Activated CD4-positive, alpha-beta T cell treated with anti-CD3 and anti-CD28 coated beads for 36 hours (primary cell): ENCODE data around the gene PPA2. TPM values are rescaled to one million over a fixed set of nuclear protein-coding genes. Genes with fewer than 3 reads are reported as not detected.

Experiments used
- ATAC-seq: fragments of 200-7000 bp; cut with Tn5 transposase; one replicate; pipeline ENCODE4 v1.10.0; 2021; ENCODE audit warnings: mild to moderate bottlenecking, moderate library complexity
- CTCF ChIA-PET: fragments of 350-600 bp; sonication (Branson Sonifier 250); formaldehyde crosslinking; loops from one replicate; lab custom pipeline; 2021; ENCODE audit warnings: antibody characterized with exemption; lab: Charles Lee
- POLR2A ChIA-PET: fragments of 350-600 bp; sonication (Branson Sonifier 250); formaldehyde crosslinking; loops from one replicate; lab custom pipeline; 2021; ENCODE audit warnings: antibody characterized with exemption, inconsistent platforms; lab: Charles Lee
- DNase-seq: peaks from one replicate; pipeline ENCODE4 v3.0.0-alpha.2; 2020
- H3K27ac Mint-ChIP-seq: one replicate; pipeline ENCODE4 v1.8.0; 2021; ENCODE audit warnings: mixed read lengths
- H3K27me3 Mint-ChIP-seq: one replicate; pipeline ENCODE4 v1.8.0; 2021; ENCODE audit warnings: mixed read lengths
- H3K36me3 Mint-ChIP-seq: one replicate; pipeline ENCODE4 v1.8.0; 2021; ENCODE audit warnings: low read depth, mixed read lengths
- H3K4me1 Mint-ChIP-seq: one replicate; pipeline ENCODE4 v1.8.0; 2021; ENCODE audit warnings: mixed read lengths
- H3K4me3 Mint-ChIP-seq: one replicate; pipeline ENCODE4 v1.8.0; 2021; ENCODE audit warnings: mild to moderate bottlenecking, moderate library complexity, mixed read lengths
- H3K9me3 Mint-ChIP-seq: one replicate; pipeline ENCODE4 v1.8.0; 2021; ENCODE audit warnings: low read depth, mixed read lengths
- intact Hi-C, 2 experiments: fragments of 100-400 bp; cut with DNase I in 1 of 2; cut with micrococcal nuclease in 1 of 2; formaldehyde crosslinking; loops; one replicate each; pipeline versions ENCODE4 v1.14.2 to v1.15.1; 2022 to 2024; cut with DNase I, micrococcal nuclease
- total RNA-seq, 2 experiments: library from RNA; stranded (reverse); gene quantifications; one replicate each; pipeline ENCODE4 v1.2.3, GENCODE V29; 2021

Gene PPA2
- total RNA-seq, result 10 to 100 TPM; 74.6 to 76.3 TPM

GRCh38 chr4:105473324-105474098 is at the start of gene PPA2:
Gene PPA2, minus strand, starts transcription at chr4:105474062. Its CDS starts 12 bp downstream, at chr4:105474050.
- ATAC-seq, result peak; percentile 82
- H3K4me1 Mint-ChIP-seq, result peaks cover 34% of the 10 kb centered on the region
- H3K4me3 Mint-ChIP-seq, result peak within 1 kb of the TSS; percentile 98
- POLR2A ChIA-PET, result interaction anchor here (0.8 to 2.1 kb wide), 6 partner anchors 20 to 842 kb away, joined by 3 to 12 read pairs (median 8); partner anchors contain the start of genes TBCK and TET2
- H3K27me3 Mint-ChIP-seq, result no peaks in the 10 kb centered on the region
- no peaks in the 10 kb centered on the region for H3K9me3 Mint-ChIP-seq
- CTCF ChIA-PET, result interaction anchor here (0.6 to 2.3 kb wide), 30 partner anchors 9 to 1590 kb away, joined by 3 to 16 read pairs (median 5); partner anchors contain the start of gene TET2
- intact Hi-C loops, result loop anchor here (1.0 to 5.0 kb wide), 12 partner anchors 20 to 507 kb away; partner anchors contain the start of genes GSTCD (in 2 of the 2), INTS12 (in 2 of the 2) and TET2 (in 1 of the 2)
- H3K27ac Mint-ChIP-seq, result peak within 1 kb of the TSS; percentile 99
- peak; percentile 91 for DNase-seq
- peaks cover 27% of the 10 kb centered on the region for H3K36me3 Mint-ChIP-seq

GRCh38 chr4:105520819-105521790 is 47.2 kb upstream of the PPA2 start:
- no peaks in the 10 kb centered on the region for H3K4me1 Mint-ChIP-seq
- H3K27ac Mint-ChIP-seq, result no peak overlapping the region
- H3K36me3 Mint-ChIP-seq, result no peaks in the 10 kb centered on the region
- ATAC-seq (no peak), DNase-seq (peak; percentile 28)
- POLR2A ChIA-PET, result no interaction called here
- H3K27me3 Mint-ChIP-seq, result peaks cover 11% of the 10 kb centered on the region
- intact Hi-C loops, result loop anchor here in 1 of 2 experiments (2.0 to 5.0 kb wide), 3 partner anchors 112 to 681 kb away; no protein-coding TSS in a partner anchor
- CTCF ChIA-PET, result interaction anchor here (0.5 to 2.1 kb wide), 9 partner anchors 12 to 380 kb away, joined by 3 to 13 read pairs (median 4); partner anchors contain the start of gene PPA2
- no peaks in the 10 kb centered on the region for H3K9me3 Mint-ChIP-seq
- no peak overlapping the region for H3K4me3 Mint-ChIP-seq

GRCh38 chr4:105510245-105510644 is 36.4 kb upstream of the PPA2 start:
- ChIA-PET POLR2A (no interaction called here), CTCF (interaction anchor here (1.6 kb wide), 1 partner anchor 29 kb away, joined by 4 read pairs; no protein-coding TSS in a partner anchor)
- Mint-ChIP-seq H3K27ac (no peak overlapping the region), H3K9me3 (peaks cover 2% of the 10 kb centered on the region), H3K27me3 (peaks cover 6% of the 10 kb centered on the region), H3K36me3 (no peaks in the 10 kb centered on the region), H3K4me1 (no peaks in the 10 kb centered on the region), H3K4me3 (no peak overlapping the region)
- ATAC-seq (no peak), DNase-seq (no peak)
- intact Hi-C loops, result no loop called here

GRCh38 chr4:105509714-105510113 is 35.9 kb upstream of the PPA2 start:
- Mint-ChIP-seq H3K27ac (no peak overlapping the region), H3K9me3 (peaks cover 2% of the 10 kb centered on the region), H3K4me1 (no peaks in the 10 kb centered on the region), H3K27me3 (peaks cover 6% of the 10 kb centered on the region), H3K4me3 (no peak overlapping the region), H3K36me3 (no peaks in the 10 kb centered on the region)
- CTCF ChIA-PET, result no interaction called here
- intact Hi-C loops, result no loop called here
- DNase-seq (no peak), ATAC-seq (no peak)
- POLR2A ChIA-PET, result no interaction called here

- H3K9me3 Mint-ChIP-seq, result peaks cover 2% of the 10 kb centered on the region
- intact Hi-C loops, result no loop called here
- peaks cover 6% of the 10 kb centered on the region for H3K27me3 Mint-ChIP-seq
- no peak overlapping the region for H3K4me3 Mint-ChIP-seq
- DNase-seq (no peak), ATAC-seq (no peak)
- H3K36me3 Mint-ChIP-seq, result no peaks in the 10 kb centered on the region
- no peak overlapping the region for H3K27ac Mint-ChIP-seq
- CTCF ChIA-PET, result no interaction called here
- POLR2A ChIA-PET, result no interaction called here
- no peaks in the 10 kb centered on the region for H3K4me1 Mint-ChIP-seq
These were observed 35.4 kb upstream of the PPA2 start for GRCh38 chr4:105509291-105509690.

- H3K27ac Mint-ChIP-seq, result no peak overlapping the region
- H3K36me3 Mint-ChIP-seq, result no peaks in the 10 kb centered on the region
- no peak overlapping the region for H3K4me3 Mint-ChIP-seq
- POLR2A ChIA-PET, result no interaction called here
- ATAC-seq, result no peak
- CTCF ChIA-PET, result interaction anchor here (1.8 kb wide), 1 partner anchor 16 kb away, joined by 5 read pairs; no protein-coding TSS in a partner anchor
- intact Hi-C loops, result no loop called here
- no peaks in the 10 kb centered on the region for H3K27me3 Mint-ChIP-seq
- H3K9me3 Mint-ChIP-seq, result no peaks in the 10 kb centered on the region
- H3K4me1 Mint-ChIP-seq, result no peaks in the 10 kb centered on the region
- DNase-seq, result no peak
These were observed 30.9 kb upstream of the PPA2 start for GRCh38 chr4:105504744-105505143.

GRCh38 chr4:105503484-105503883 is 29.6 kb upstream of the PPA2 start:
- DNase-seq, result no peak
- intact Hi-C loops, result no loop called here
- no peaks in the 10 kb centered on the region for H3K27me3 Mint-ChIP-seq
- no peak for ATAC-seq
- H3K4me1 Mint-ChIP-seq, result no peaks in the 10 kb centered on the region
- POLR2A ChIA-PET, result no interaction called here
- no peak overlapping the region for H3K4me3 Mint-ChIP-seq
- H3K27ac Mint-ChIP-seq, result no peak overlapping the region
- CTCF ChIA-PET, result interaction anchor here (0.8 to 0.9 kb wide), 2 partner anchors 10 to 11 kb away, joined by 3 read pairs; no protein-coding TSS in a partner anchor
- H3K9me3 Mint-ChIP-seq, result no peaks in the 10 kb centered on the region
- no peaks in the 10 kb centered on the region for H3K36me3 Mint-ChIP-seq

- H3K27me3 Mint-ChIP-seq, result peaks cover 14% of the 10 kb centered on the region
- no peaks in the 10 kb centered on the region for H3K4me1 Mint-ChIP-seq
- no peaks in the 10 kb centered on the region for H3K9me3 Mint-ChIP-seq
- H3K4me3 Mint-ChIP-seq, result no peak overlapping the region
- DNase-seq (no peak), ATAC-seq (no peak)
- POLR2A ChIA-PET, result interaction anchor here (0.6 kb wide), 1 partner anchor 669 kb away, joined by 8 read pairs; no protein-coding TSS in a partner anchor
- intact Hi-C loops, result no loop called here
- no peak overlapping the region for H3K27ac Mint-ChIP-seq
- no peaks in the 10 kb centered on the region for H3K36me3 Mint-ChIP-seq
- CTCF ChIA-PET, result interaction anchor here (0.6 to 0.8 kb wide), 3 partner anchors 9 to 363 kb away, joined by 3 to 4 read pairs (median 3); no protein-coding TSS in a partner anchor
These were observed 23.0 kb upstream of the PPA2 start for GRCh38 chr4:105496899-105497298.

GRCh38 chr4:105495667-105496066 is 21.8 kb upstream of the PPA2 start:
- no peaks in the 10 kb centered on the region for H3K36me3 Mint-ChIP-seq
- peaks cover 14% of the 10 kb centered on the region for H3K27me3 Mint-ChIP-seq
- POLR2A ChIA-PET, result no interaction called here
- H3K27ac Mint-ChIP-seq, result no peak overlapping the region
- ATAC-seq, result no peak
- H3K4me3 Mint-ChIP-seq, result no peak overlapping the region
- H3K4me1 Mint-ChIP-seq, result no peaks in the 10 kb centered on the region
- no peaks in the 10 kb centered on the region for H3K9me3 Mint-ChIP-seq
- CTCF ChIA-PET, result no interaction called here
- no peak for DNase-seq
- intact Hi-C loops, result no loop called here

GRCh38 chr4:105490523-105490922 is 16.7 kb upstream of the PPA2 start:
- H3K4me3 Mint-ChIP-seq, result no peak overlapping the region
- peaks cover 11% of the 10 kb centered on the region for H3K9me3 Mint-ChIP-seq
- ChIA-PET POLR2A (no interaction called here), CTCF (no interaction called here)
- DNase-seq (no peak), ATAC-seq (no peak)
- intact Hi-C loops, result no loop called here
- peaks cover 15% of the 10 kb centered on the region for H3K27me3 Mint-ChIP-seq
- no peak overlapping the region for H3K27ac Mint-ChIP-seq
- H3K4me1 Mint-ChIP-seq, result no peaks in the 10 kb centered on the region
- no peaks in the 10 kb centered on the region for H3K36me3 Mint-ChIP-seq

GRCh38 chr4:105483840-105484239 is 10.0 kb upstream of the PPA2 start:
- H3K27me3 Mint-ChIP-seq, result peaks cover 2% of the 10 kb centered on the region
- no peaks in the 10 kb centered on the region for H3K36me3 Mint-ChIP-seq
- intact Hi-C loops, result no loop called here
- H3K27ac Mint-ChIP-seq, result no peak overlapping the region
- H3K4me3 Mint-ChIP-seq, result no peak overlapping the region
- H3K9me3 Mint-ChIP-seq, result peaks cover 6% of the 10 kb centered on the region
- DNase-seq (no peak), ATAC-seq (no peak)
- no peaks in the 10 kb centered on the region for H3K4me1 Mint-ChIP-seq
- ChIA-PET POLR2A (no interaction called here), CTCF (interaction anchor here (0.6 to 1.5 kb wide), 2 partner anchors 10 to 223 kb away, joined by 4 to 6 read pairs; partner anchors contain the start of gene PPA2)
